AG10803 (cell line): Measurements from ENCODE around the gene CCDC60.

Experiments used
- DNase-seq: peaks from one replicate; pipeline ENCODE4 v3.0.0; 2010; ENCODE audit warnings: low read depth
- H3K4me3 ChIP-seq: 2 replicates; pipeline ENCODE4 v1.5.1; 2011; ENCODE audit warnings: mild to moderate bottlenecking, low read length, control low read depth
- CTCF ChIP-seq: conservative IDR thresholded peaks from 2 replicates; pipeline ENCODE4 v1.5.1; 2011; ENCODE audit warnings: mild to moderate bottlenecking, low read length, control low read depth, inconsistent platforms

Gene CCDC60

GRCh38 chr12:119468296-119468695, 133.8 kb downstream of the CCDC60 start:
- DNase-seq: no peak
- no peak overlapping the region for H3K4me3 ChIP-seq
- no peak for TF ChIP-seq CTCF

GRCh38 chr12:119475650-119476049, 141.1 kb downstream of the CCDC60 start:
- DNase-seq: no peak
- H3K4me3 ChIP-seq: no peak overlapping the region
- no peak for TF ChIP-seq CTCF

- no peak for TF ChIP-seq CTCF
- no peak overlapping the region for H3K4me3 ChIP-seq
- no peak for DNase-seq
Measured at GRCh38 chr12:119476951-119477350, 142.4 kb downstream of the CCDC60 start.

GRCh38 chr12:119479121-119479561, 144.6 kb downstream of the CCDC60 start:
- no peak overlapping the region for H3K4me3 ChIP-seq
- no peak for TF ChIP-seq CTCF
- no peak for DNase-seq

- no peak for DNase-seq
- no peak for TF ChIP-seq CTCF
- no peak overlapping the region for H3K4me3 ChIP-seq
Measured at GRCh38 chr12:119480551-119480950, 146.0 kb downstream of the CCDC60 start.

GRCh38 chr12:119486599-119487154, 152.1 kb downstream of the CCDC60 start:
- no peak for DNase-seq
- H3K4me3 ChIP-seq: no peak overlapping the region
- no peak for TF ChIP-seq CTCF

- DNase-seq: no peak
- TF ChIP-seq CTCF: no peak
Measured at GRCh38 chr12:119491814-119492213, 157.3 kb downstream of the CCDC60 start.

More at GRCh38 chr12:119491814-119492213, 157.3 kb downstream of the CCDC60 start:
- H3K4me3 ChIP-seq: no peak overlapping the region
